ENCODE data around the gene SIAH2. TPM values are rescaled to one million over a fixed set of nuclear protein-coding genes. Genes with fewer than 3 reads are reported as not detected.

SIAH2 gene
- total RNA-seq, 2 donors from 2014 or later = 36.2 to 54.6 TPM

- Histone ChIP-seq H3K9me3 (no peaks in the 10 kb centered on the region), H3K27me3 (replicated peaks; ENCODE audit: insufficient read depth) (no peaks in the 10 kb centered on the region), H3K4me1 (ENCODE audit: control insufficient read depth in 1 of 2, low read depth in 2 of 2) (no peaks in the 10 kb centered on the region), H3K4me3 (no peak overlapping the region), H3K27ac (no peak overlapping the region), H3K36me3 (no peaks in the 10 kb centered on the region)
- TF ChIP-seq CTCF (IDR thresholded peaks at IDR 0.05) = no peak
- no peak for DNase-seq (ENCODE audit: low spot score)
- ATAC-seq (ENCODE audit: insufficient number of reproducible peaks, low FRiP score, low read depth) = no peak
These were observed 37.4 kb downstream of the SIAH2 start for GRCh38 chr3:150725548-150725947.

GRCh38 chr3:150723946-150724345 lies 39.0 kb downstream of the SIAH2 start:
- no peaks in the 10 kb centered on the region for H3K36me3 ChIP-seq
- no peak for ATAC-seq (ENCODE audit: insufficient number of reproducible peaks, low FRiP score, low read depth)

GRCh38 chr3:150722267-150722666 lies 40.7 kb downstream of the SIAH2 start:
- Histone ChIP-seq H3K27me3 (replicated peaks; ENCODE audit: insufficient read depth) (no peaks in the 10 kb centered on the region), H3K4me1 (ENCODE audit: control insufficient read depth in 1 of 2, low read depth in 2 of 2) (no peaks in the 10 kb centered on the region), H3K4me3 (no peak overlapping the region), H3K27ac (no peak overlapping the region), H3K36me3 (no peaks in the 10 kb centered on the region), H3K9me3 (no peaks in the 10 kb centered on the region)
- DNase-seq (ENCODE audit: low spot score) = no peak
- no peak for TF ChIP-seq CTCF (IDR thresholded peaks at IDR 0.05)
- no peak for ATAC-seq (ENCODE audit: insufficient number of reproducible peaks, low FRiP score, low read depth)

More at GRCh38 chr3:150723946-150724345, 39.0 kb downstream of the SIAH2 start:
- Histone ChIP-seq H3K27ac (no peak overlapping the region), H3K4me1 (ENCODE audit: control insufficient read depth in 1 of 2, low read depth in 2 of 2) (no peaks in the 10 kb centered on the region), H3K9me3 (no peaks in the 10 kb centered on the region), H3K27me3 (replicated peaks; ENCODE audit: insufficient read depth) (no peaks in the 10 kb centered on the region), H3K4me3 (no peak overlapping the region)
- TF ChIP-seq CTCF (IDR thresholded peaks at IDR 0.05) = no peak
- DNase-seq (ENCODE audit: low spot score) = no peak

- Histone ChIP-seq H3K4me1 (ENCODE audit: control insufficient read depth in 1 of 2, low read depth in 2 of 2) (no peaks in the 10 kb centered on the region), H3K36me3 (no peaks in the 10 kb centered on the region), H3K4me3 (peak overlapping the region; percentile 23), H3K27ac (no peak overlapping the region), H3K9me3 (no peaks in the 10 kb centered on the region), H3K27me3 (replicated peaks; ENCODE audit: insufficient read depth) (no peaks in the 10 kb centered on the region)
- ATAC-seq (ENCODE audit: insufficient number of reproducible peaks, low FRiP score, low read depth) (peak; percentile 75), DNase-seq (ENCODE audit: low spot score) (no peak)
- TF ChIP-seq CTCF (IDR thresholded peaks at IDR 0.05) = peak; percentile 80
These were observed 41.5 kb downstream of the SIAH2 start for GRCh38 chr3:150721285-150722130.

- ATAC-seq (ENCODE audit: insufficient number of reproducible peaks, low FRiP score, low read depth) (no peak), DNase-seq (ENCODE audit: low spot score) (no peak)
- Histone ChIP-seq H3K4me3 (no peak overlapping the region), H3K27ac (no peak overlapping the region), H3K4me1 (ENCODE audit: control insufficient read depth in 1 of 2, low read depth in 2 of 2) (no peaks in the 10 kb centered on the region), H3K9me3 (no peaks in the 10 kb centered on the region), H3K27me3 (replicated peaks; ENCODE audit: insufficient read depth) (no peaks in the 10 kb centered on the region), H3K36me3 (no peaks in the 10 kb centered on the region)
- TF ChIP-seq CTCF (IDR thresholded peaks at IDR 0.05) = no peak
These were observed 42.5 kb downstream of the SIAH2 start for GRCh38 chr3:150720444-150720843.
